HG02763 (cell line): Measurements from ENCODE around the gene DCBLD2.
A peak's percentile ranks its signal among the peaks of the same experiment; 100 is the strongest.

Experiments used
- ATAC-seq: cut with Tn5 transposase; IDR thresholded peaks from one replicate; pipeline ENCODE4 v1.9.1; 2021; ENCODE audit warnings: mild to moderate bottlenecking, moderate library complexity; ENCODE audit not compliant: unreplicated experiment

The DCBLD2 gene

DNA sequence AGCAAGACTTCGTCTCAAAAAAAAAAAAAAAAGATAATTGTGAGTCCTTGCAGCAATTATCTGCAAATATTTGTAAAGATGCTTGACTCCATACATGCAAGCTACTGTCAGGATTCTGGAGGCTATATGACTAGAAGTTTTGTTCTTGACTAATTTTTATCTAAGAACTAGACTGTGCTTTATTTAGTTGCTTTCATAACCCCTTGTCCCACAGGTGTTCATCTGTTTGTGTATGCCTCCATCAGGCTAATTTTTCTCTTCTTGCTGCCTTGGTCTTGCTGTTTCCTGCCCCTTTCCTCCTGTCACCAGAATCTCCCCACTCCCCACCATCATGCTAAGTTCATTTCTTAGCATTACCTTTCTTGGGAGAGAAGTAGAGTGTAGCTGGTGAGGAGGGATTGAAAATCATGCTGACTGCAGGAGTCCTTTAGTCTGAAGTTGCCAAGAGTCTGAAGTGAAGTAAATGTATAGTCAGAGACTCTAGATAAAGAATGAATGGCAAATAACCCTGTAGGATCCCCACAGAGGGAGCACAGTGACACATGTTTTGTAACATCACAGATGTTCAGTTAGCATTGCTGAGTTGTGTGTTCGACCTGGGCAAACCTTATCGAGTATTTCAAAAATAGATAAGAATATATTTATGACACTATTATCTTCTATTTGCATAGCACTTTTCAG is 125.9 kb downstream of the DCBLD2 start:
- peak; percentile 45 for ATAC-seq

DNA sequence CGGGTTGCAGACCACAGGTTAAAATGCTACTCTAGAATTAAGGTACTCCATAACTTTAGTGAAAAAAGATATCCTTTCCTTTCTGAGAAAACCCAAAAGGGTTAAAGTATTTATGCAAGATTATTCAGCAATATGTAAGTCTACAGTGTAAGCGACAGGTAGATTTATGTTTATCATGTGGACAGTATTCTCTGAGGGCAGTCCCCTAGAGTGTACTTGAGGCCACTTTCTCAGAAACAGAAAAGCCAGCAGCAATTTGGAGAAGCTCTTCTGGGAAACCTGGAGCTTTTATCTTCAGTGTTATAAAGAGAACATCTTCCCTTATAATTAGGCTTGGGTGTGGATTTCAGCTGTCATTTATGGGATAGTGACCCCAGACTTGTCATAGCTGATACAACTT is 129.5 kb downstream of the DCBLD2 start:
- ATAC-seq = no peak

DNA sequence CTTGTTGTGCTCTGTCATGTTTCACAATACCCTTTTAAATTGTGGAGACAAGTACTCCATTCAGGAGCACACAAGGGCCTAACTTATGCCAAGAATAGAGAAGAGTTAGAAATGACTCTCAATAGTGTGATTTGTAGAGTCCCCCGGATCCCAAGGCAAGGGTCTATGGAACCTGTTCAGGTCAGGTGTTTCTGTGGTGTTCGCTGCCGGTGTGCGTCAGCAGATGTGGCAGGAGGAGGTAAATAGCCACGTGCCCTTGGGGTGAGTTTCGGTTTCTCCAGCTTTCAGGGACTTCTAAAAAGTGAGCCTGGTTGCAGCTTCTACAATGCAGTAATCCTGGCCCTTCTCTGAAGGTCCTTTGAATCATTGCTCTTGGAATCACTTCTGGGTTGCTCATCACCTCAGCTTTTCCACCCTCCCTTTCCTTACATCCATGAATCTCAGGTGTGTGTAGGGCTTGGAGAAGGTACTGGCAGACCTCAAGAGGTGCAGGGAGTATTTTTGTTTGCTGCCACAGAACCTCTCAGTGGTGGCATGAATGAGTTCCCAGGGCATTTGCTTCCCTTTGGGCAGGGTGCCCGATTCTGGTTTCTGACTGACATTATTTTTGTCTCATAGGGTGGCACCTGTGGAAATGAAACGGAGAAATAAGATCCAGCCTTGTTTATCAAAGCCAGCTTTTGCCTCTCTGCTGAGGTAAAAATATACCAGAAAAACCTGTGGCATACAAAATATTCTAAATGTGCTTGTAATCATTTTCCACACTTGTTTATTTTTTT is 131.0 kb downstream of the DCBLD2 start:
- ATAC-seq = peak; percentile 79

DNA sequence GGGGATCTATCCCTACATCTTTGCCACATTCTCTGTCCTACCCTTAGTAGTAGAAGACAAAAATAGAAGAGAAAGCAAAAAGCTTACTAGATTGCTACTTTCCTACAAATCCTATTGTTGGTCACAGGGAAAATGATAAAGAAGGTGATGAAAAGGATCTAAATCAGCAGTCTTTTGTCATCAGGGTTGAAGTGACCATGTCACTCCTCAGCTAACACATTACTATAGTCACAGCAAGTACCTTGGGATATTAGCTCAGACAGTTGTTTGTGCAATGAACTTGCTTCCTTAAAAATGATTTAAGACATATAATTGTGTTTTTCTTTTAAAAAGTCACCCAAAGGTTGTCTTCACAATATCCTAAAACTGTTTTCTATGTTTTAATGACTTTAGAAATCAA is 132.0 kb downstream of the DCBLD2 start:
- ATAC-seq = no peak

DNA sequence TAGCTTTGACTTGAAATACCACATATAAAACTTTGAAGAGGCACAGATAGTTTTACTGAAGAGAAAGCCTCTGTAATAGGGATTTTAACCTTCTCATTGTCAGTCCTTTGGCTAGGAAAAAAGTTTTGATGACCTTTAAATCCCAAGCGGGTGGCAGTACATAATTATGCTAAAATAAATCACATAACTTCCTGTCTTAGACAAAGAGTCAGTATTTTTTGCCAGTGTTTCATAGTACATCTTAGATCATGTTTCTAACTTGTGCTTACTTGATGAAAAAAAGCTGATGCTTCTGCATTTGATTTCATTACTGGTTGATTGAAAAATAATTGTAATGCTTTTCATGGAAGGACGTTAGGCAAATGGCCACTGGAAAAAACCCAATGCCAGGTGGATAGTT is 132.5 kb downstream of the DCBLD2 start:
- ATAC-seq = no peak

DNA sequence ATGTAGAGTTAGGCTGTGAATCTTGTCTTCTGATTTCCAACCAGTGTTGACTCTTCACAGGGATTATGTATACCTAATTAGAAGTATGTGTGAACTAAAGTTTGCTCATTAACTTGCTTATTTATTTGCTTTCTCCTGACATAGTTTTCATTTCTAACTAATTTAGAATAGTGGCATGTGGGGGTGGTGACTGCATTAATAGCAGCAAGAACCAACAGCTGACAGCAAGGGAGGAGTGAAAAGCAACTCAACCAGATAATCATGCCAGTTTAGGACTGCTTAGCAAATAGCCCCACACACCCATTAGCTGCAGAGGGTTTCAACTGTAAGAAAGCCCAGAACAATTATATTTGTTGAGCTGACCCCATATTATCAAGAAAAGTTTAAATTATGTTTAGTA is 134.6 kb downstream of the DCBLD2 start:
- ATAC-seq = no peak

DNA sequence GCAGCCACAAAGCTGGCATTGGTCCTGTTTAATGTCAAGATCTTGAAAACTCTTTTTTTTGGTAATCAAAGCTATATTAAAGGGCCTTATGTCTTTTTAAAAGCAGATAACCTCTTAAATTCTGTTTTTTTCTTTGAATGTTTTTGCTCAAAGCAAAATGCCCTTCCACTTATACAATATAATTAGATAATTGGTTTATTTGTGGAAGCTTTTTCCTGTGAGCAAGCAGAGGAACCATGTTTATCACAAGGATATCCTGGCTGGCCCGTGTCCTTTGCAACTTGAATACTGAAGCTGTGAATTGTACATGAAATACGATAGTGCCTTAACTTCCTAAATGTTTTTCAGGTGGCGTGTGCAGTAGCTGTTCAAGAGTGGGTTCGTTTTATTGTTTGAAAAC is 135.8 kb downstream of the DCBLD2 start:
- no peak for ATAC-seq

DNA sequence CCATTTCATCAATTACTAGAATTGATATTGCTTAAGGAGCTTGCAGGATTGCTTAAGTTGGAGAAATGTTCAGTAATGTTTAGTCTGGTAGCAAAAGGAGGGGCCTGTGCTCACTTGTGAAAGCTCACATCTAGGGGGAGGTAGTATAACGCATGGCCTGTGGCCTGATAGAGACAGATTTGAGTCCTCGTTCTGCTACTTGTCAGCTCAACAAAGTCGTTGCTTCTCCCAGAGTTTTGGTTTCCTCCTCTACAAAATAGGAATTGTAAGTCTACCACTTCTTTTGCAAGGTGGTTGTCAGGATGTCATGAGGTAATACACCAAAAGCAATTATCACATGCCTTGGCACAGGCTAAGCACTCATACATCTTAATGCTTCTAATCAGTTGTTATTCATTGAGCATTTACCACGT is 137.0 kb downstream of the DCBLD2 start:
- no peak for ATAC-seq

DNA sequence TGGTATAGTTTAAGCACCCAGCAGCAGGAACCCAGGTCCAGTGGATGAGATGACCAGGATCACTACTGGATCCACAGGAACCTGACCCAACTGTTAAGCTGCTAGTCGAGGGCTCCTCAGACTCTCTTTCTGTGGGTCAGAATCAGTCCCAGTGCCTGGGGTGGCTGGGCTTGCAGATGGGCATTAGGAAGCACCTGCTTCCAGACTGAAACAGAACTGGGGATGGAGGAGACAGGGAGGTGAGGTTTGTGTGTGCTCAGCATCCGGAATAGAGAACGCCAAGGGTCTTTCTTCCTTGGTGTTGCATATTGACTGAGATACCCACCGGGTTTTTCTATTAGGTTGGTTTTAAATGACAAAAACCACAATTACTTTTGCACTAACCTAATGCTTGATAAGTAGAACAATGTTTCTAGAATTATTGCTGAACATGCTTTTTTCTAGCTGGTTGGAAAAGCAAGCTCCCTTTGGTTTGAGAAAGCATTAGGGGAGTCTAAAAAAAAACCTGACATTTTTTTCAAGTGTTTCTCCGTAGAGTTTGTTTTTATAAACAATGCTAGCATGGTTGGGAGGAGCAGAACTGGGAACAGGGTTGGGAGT is 137.6 kb downstream of the DCBLD2 start:
- no peak for ATAC-seq

DNA sequence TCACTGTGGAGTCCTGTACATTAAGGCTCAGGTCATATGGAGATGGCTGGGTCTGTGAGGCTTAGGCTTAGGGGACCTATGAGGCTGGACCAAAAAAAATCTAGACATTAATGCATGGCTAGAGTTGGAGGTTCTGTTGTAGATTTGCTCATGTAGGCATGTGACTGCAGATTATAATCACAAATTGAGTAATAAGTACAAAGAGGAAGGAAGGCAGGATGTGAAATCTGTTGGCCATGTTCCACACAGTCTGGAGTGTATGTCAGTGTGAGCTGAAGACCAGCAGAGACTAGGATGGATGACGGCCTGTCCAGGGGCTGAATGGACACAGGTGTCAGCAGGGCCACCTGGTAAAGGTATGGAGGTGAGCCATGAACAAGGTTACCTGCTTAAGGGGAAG is 138.4 kb downstream of the DCBLD2 start, which contains the start of gene ST3GAL6:
ST3GAL6 (plus strand) TSS at position 265 of the 400 bp plus-strand sequence. CDS start 5,101 bp downstream, outside the sequence.
- ATAC-seq = no peak

DNA sequence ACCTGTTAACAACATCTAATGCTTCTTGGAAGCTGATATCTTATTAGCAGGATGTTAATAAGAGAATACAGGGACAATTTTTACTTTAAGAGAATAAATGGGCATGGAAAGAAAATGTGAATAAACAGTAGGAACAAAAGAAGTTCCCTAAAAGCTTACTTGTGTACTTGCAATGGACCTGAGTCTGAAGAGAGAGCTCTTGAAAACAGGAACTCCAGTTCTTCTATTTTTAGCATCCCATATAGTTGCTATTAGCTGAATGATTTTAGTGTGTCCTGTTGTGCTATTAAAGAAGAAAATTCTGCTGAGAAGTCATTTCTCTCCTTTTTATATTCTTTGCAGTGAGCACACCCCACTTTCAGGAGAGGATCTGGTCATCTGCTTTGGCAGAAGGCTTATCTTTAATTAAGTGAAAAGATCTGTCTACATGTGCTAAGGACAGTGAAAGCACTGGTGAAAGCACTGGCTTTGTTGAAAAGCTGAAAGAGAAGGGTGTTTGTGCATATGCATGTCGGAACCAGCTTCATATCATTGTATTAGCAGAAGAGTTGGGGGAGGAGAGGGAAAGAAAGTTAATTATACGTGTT is 139.8 kb downstream of the DCBLD2 start:
- ATAC-seq = no peak

DNA sequence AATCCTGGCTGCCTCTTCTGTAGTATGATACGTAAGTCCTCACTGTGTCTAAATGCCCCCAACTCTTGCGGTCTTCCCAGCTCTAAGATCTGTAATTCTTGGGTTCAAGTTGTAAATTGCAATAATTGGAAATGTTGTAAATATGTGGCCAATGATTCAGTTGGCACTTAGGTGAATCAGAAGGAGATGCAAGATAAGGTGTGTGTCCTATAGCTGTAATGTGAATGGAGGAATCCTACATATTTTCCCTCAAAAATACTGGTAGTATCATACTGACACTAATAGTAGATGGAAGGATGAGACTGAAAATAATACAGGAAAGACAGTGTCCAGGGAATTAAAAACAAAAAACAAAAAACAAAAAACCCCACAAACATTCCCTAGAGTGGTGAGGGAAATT is 141.9 kb downstream of the DCBLD2 start:
- no peak for ATAC-seq

DNA sequence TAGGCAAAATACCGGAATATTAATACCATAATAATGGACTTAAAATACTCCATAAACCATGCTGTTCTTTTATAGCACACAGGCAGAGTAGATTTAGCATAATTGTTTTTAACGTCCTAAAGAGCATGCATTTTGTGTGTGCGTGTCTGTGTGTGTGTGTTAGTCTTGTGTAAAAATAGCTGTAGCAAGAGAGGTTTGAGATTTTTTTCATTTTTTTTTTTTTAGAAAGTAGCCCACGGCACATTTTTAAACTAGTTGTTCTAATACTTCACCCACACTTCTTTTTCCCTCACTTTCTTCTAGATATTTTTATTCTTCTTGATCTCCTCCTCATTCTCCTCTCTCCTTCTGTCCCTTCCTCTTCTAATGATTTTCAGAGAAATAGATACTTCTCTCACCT is 145.9 kb downstream of the DCBLD2 start:
- no peak for ATAC-seq

DNA sequence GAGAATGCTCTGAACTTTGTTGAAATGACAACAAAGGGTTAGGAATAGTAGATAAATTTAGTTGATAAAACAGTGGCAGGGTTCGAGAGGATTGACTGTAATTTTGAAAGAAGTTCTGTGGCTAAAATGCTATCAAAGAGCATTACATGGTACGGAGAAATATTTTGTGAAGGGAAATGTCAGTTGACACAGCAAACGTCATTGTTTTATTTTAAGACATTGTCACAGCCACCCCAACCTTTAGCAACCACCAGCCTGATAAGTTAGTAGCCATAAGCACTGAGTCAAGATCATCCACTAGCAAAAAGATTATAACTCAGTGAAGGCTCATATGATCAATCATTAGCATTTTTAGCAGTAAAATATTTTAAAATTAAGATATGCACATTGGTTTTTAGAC is 147.0 kb downstream of the DCBLD2 start:
- ATAC-seq = no peak

DNA sequence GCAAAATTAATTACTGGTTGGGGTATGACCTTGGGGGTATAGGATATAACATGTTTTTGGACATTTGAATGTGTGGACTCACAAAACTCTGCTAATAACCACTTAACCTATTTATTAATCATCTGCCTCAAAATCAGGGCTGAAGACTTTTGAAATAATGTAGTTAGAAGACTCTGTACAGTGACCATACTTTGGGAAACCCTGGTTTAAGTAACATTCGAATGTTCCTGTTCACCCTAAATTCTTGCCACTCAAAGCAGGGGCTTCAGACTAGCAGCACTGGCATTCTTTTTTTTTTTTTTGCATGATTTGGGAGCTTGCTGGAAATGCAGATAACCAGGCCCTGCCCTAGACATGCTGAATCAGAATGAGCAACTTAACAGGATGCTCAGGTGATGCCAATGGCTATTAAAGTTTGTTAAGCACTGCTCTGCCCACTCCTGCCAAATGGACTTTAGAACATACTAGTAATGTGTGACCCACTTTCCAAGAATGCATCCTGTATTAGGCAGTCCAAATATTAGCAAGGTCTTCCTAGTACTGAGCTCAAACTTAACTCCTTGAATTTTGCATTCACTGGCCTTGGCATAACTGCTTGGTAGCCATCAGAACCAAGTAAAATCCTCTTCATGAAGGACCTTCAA is 151.1 kb downstream of the DCBLD2 start:
- no peak for ATAC-seq

DNA sequence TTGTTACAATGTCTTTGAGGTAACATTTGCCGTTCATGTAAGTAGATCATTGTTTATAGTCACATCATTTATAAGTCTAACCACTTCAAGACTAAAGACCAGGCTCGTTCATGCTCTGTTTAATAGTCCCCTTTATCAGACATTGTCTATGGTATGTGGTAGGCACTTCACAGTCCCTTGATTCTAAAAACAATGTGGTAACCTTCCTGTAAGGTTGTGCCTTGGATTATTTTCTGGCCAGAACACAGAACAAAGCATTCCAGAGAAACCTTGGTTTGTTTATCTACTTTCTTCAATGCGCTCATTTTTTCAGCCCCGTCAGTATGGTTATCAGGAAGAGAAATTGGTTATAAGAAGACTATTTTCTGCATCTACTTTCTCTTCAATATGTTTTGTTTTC is 154.6 kb downstream of the DCBLD2 start:
- ATAC-seq = no peak

DNA sequence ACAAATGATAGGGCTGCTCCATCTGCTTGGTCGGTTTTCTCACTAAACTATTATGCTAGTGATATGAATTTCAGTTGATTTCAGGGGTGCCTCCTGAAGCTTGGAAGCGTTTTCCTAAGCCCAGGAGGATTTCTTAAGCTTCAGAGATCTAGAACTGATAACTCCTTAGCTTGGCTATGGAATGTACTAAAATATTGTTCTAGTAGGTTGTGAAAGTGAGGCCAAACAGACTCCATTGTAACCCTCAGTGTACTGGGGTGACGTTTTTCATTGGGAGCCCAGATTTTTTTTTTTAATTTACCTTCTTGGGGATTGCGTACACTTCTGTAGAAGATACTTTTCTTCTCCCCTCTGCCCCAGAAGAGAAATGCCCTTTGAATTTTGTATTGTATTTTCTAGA is 155.4 kb downstream of the DCBLD2 start:
- ATAC-seq = no peak
